Camera-type eye (tissue), 1 donor: ENCODE measurements around the gene MC5R. TPM values are rescaled to one million over a fixed set of nuclear protein-coding genes. Genes with fewer than 3 reads are reported as not detected.

Experiments
- total RNA-seq: library from RNA; depleted of rRNA; stranded (reverse); fragments of >200 nt; gene quantifications from one replicate; pipeline ENCODE4 v1.2.3, GENCODE V29; 2014

The MC5R gene
- total RNA-seq = 0.33 TPM

DNA sequence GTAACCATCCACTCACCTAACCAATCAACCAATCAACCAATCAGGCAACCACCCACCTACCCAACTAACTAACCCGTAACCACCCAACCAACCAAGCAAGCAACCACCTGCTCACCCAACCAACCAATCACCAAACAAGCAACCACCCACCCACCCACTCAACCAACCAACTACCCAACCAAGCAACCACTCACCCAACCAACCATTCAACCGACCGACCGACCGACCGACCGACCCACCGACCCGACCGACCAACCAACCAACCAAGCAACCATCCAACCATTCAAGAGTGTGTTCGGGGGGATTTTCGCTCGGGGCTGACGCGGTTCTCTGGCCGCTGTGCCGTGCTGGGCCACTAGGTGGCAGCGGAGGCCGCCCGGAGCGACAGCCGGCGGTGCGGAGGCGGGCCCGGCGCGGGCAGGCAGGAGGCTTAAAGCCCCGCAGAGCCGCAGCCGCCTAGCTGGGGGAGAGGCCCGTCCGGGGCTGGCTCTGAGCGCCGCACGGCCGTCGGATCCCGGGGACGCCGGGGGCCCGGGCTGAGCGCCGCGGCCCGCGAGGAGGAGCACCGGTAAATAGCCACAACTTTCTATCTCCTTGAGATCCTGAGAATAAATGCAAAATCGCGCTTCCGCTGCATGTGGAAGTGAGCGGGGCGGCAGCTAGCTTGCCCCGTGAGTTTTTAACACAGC, at the start of gene MC5R:
MC5R (plus strand) TSS at position 443 of the 689 bp plus-strand sequence. CDS start 1,617 bp downstream, outside the sequence.

Other genes with a start within 250 kb of the MC5R start
- gene FAM210A, start 97.6 kb upstream of the MC5R start, total RNA-seq = 52.4 TPM
- 79.8 TPM for gene RNMT, start 97.5 kb upstream of the MC5R start, total RNA-seq
- not detected for gene MC2R, start 91.4 kb downstream of the MC5R start, total RNA-seq